B cell (primary cell): ENCODE data around the gene KMT2A. TPM values are rescaled to one million over a fixed set of nuclear protein-coding genes. Genes with fewer than 3 reads are reported as not detected.
A peak's percentile ranks its signal among the peaks of the same experiment; 100 is the strongest.

Experiments
- ATAC-seq: fragments of 200-7000 bp; cut with Tn5 transposase; one replicate; pipeline ENCODE4 v1.10.0; 2021; ENCODE audit warnings: low read depth, mild to moderate bottlenecking, moderate number of reproducible peaks, moderate library complexity
- CTCF ChIA-PET: fragments of 350-600 bp; sonication (Branson Sonifier 250); formaldehyde crosslinking; loops from one replicate; lab custom pipeline; 2021; ENCODE audit warnings: antibody characterized with exemption, inconsistent platforms; lab: Charles Lee
- POLR2A ChIA-PET: fragments of 350-600 bp; sonication (Branson Sonifier 250); formaldehyde crosslinking; loops from one replicate; lab custom pipeline; 2021; ENCODE audit warnings: antibody characterized with exemption; lab: Charles Lee
- DNase-seq: peaks from one replicate; pipeline ENCODE4 v3.0.0; 2013
- H2AFZ ChIP-seq: 2 replicates; pipeline ENCODE4 v1.6.1; 2012; ENCODE audit warnings: mild to moderate bottlenecking, low read depth, low read length; ENCODE audit not compliant: insufficient read depth, poor library complexity, severe bottlenecking
- H3K27ac ChIP-seq, 2 donors: 1 replicate in 1 of 2; 2 replicates in 1 of 2; pipeline ENCODE4 v1.5.1; 2012 to 2013; ENCODE audit warnings: low read length in 2 of 2, mild to moderate bottlenecking in 2 of 2, moderate library complexity in 1 of 2
- H3K27me3 ChIP-seq, 4 experiments: fragments of 200-600 bp in 1 of 4; sonication (generic) in 1 of 4; replicated peaks in 1 of 4; 1 replicate in 2 of 4; 2 replicates in 2 of 4; pipeline versions ENCODE4 v1.6.1 to v1.7.0; 2013 to 2016; ENCODE audit warnings: low read length in 3 of 4, mild to moderate bottlenecking in 2 of 4, mixed read lengths in 1 of 4, moderate library complexity in 1 of 4; ENCODE audit not compliant: insufficient read depth in 4 of 4, control insufficient read depth in 3 of 4; ENCODE audit errors: control extremely low read depth in 1 of 4
- H3K36me3 ChIP-seq, 2 experiments: replicated peaks in 1 of 2; 1 replicate in 1 of 2; 2 replicates in 1 of 2; pipeline versions ENCODE4 v1.6.1 to v1.7.1; 2013; ENCODE audit warnings: low read length in 1 of 2; ENCODE audit not compliant: insufficient read depth in 2 of 2, control insufficient read depth in 1 of 2; ENCODE audit errors: control extremely low read depth in 1 of 2, extremely low read depth in 1 of 2
- H3K4me1 ChIP-seq, 2 donors: fragments of 200-600 bp in 1 of 2; sonication (generic) in 1 of 2; 1 replicate in 1 of 2; 2 replicates in 1 of 2; pipeline versions ENCODE4 v1.5.1 to v1.6.1; 2013 to 2017; ENCODE audit warnings: low read length in 2 of 2; ENCODE audit not compliant: control insufficient read depth in 2 of 2, insufficient read depth in 2 of 2
- H3K4me2 ChIP-seq: replicated peaks from 2 replicates; pipeline ENCODE3; 2012; ENCODE audit warnings: mild to moderate bottlenecking, low read depth, low read length; ENCODE audit not compliant: poor library complexity, severe bottlenecking
- H3K4me3 ChIP-seq, 5 experiments: fragments of 200-600 bp in 1 of 5; sonication (generic) in 1 of 5; 1 replicate in 3 of 5; 2 replicates in 2 of 5; pipeline versions ENCODE4 v1.5.1 to v1.7.0; 2011 to 2016; ENCODE audit warnings: low read length in 4 of 5, mild to moderate bottlenecking in 4 of 5, low read depth in 2 of 5, control low read depth in 1 of 5, moderate library complexity in 1 of 5; ENCODE audit not compliant: insufficient read depth in 1 of 5; ENCODE audit errors: control extremely low read depth in 1 of 5, extremely low read depth in 1 of 5
- H3K79me2 ChIP-seq: fragments of 200-600 bp; sonication (generic); one replicate; pipeline ENCODE4 v1.6.0; 2016; ENCODE audit warnings: low read length; ENCODE audit not compliant: control insufficient read depth, insufficient read depth
- H3K9ac ChIP-seq: fragments of 200-600 bp; sonication (generic); 2 replicates; pipeline ENCODE4 v1.6.1; 2017; ENCODE audit warnings: mild to moderate bottlenecking, low read length, moderate library complexity
- H3K9me3 ChIP-seq, 3 donors: one replicate each; pipeline versions ENCODE4 v1.6.1 to v1.7.1; 2013; ENCODE audit warnings: low read length in 2 of 3; ENCODE audit not compliant: control insufficient read depth in 2 of 3, insufficient read depth in 1 of 3; ENCODE audit errors: control extremely low read depth in 1 of 3
- H4K20me1 ChIP-seq: 2 replicates; pipeline ENCODE4 v1.6.0; 2012; ENCODE audit warnings: mild to moderate bottlenecking, low read length; ENCODE audit not compliant: insufficient read depth, control insufficient read depth, poor library complexity, severe bottlenecking
- H3K27ac Mint-ChIP-seq: one replicate; pipeline ENCODE4 v1.8.0; 2021; ENCODE audit warnings: mixed read lengths
- H3K27me3 Mint-ChIP-seq: one replicate; pipeline ENCODE4 v1.8.0; 2021; ENCODE audit warnings: mixed read lengths
- H3K4me1 Mint-ChIP-seq: one replicate; pipeline ENCODE4 v1.8.0; 2021; ENCODE audit warnings: mixed read lengths
- H3K4me3 Mint-ChIP-seq: one replicate; pipeline ENCODE4 v1.8.0; 2021; ENCODE audit warnings: mixed read lengths
- H3K9me3 Mint-ChIP-seq: one replicate; pipeline ENCODE4 v1.8.0; 2022; ENCODE audit warnings: mixed read lengths; ENCODE audit not compliant: insufficient read depth
- CTCF ChIP-seq: fragments of 200-600 bp; IDR thresholded peaks from one replicate; pipeline ENCODE4 v1.8.0; 2022; ENCODE audit warnings: antibody characterized with exemption, mild to moderate bottlenecking
- EZH2 ChIP-seq: IDR thresholded peaks from 2 replicates; pipeline ENCODE4 v1.6.1; 2012; ENCODE audit warnings: borderline replicate concordance, low read depth, mild to moderate bottlenecking, moderate library complexity, low read length; ENCODE audit not compliant: insufficient read depth, poor library complexity, severe bottlenecking
- WGBS: methylation state at CpG from one replicate; pipeline ENCODE4 v1.1.5; 2013; ENCODE audit warnings: missing lambda C conversion rate; ENCODE audit not compliant: insufficient coverage; 5-methylcytosine and 5-hydroxymethylcytosine counted together
- intact Hi-C: fragments of 100-400 bp; cut with micrococcal nuclease; formaldehyde crosslinking; loops from one replicate; pipeline ENCODE4 v1.10.0; 2022
- polyA plus RNA-seq: library from polyadenylated mRNA; depleted of rRNA; stranded (reverse); fragments of >200 nt; gene quantifications from 2 replicates; pipeline ENCODE4 v1.2.3, GENCODE V29; 2012
- total RNA-seq, 2 donors: library from RNA; stranded (reverse); fragments of 120-200 nt in 1 of 2; gene quantifications; 1 replicate in 1 of 2; 2 replicates in 1 of 2; pipeline versions ENCODE4 v1.2.3 to v1.2.4, GENCODE V29; 2013 to 2022

The KMT2A gene
- total and polyA plus RNA-seq, 2 donors (not counting 1 experiment from before 2014, with no cell fraction given), result 32.1 to 175 TPM

- ChIA-PET POLR2A (interaction anchor here (0.6 to 2.5 kb wide), 6 partner anchors 9 to 495 kb away, joined by 3 to 28 read pairs (median 5); partner anchors contain the start of genes ARCN1, ATP5MG and TMEM25), CTCF (interaction anchor here (0.6 to 2.6 kb wide), 7 partner anchors 33 to 1651 kb away, joined by 3 to 12 read pairs (median 4); partner anchors contain the start of gene ATP5MG)
- peak overlapping the region; percentile 97 for H3K4me3 Mint-ChIP-seq
- Histone ChIP-seq H3K79me2 (peaks cover 31% of the 10 kb centered on the region), H3K4me2 (peak overlapping the region; percentile 95), H2AFZ (peak overlapping the region; percentile 94), H3K9me3 (no peaks in the 10 kb centered on the region), H3K36me3 (no peaks in the 10 kb centered on the region), H3K4me3 (peak overlapping the region; percentile 61 to 93 (median 84)), H3K27ac (peak overlapping the region in 1 of 2 donors; percentile 75), H4K20me1 (peaks cover 29% of the 10 kb centered on the region), H3K9ac (peak overlapping the region; percentile 77), H3K27me3 (no peaks in the 10 kb centered on the region), H3K4me1 (peaks cover 17 to 27% of the 10 kb centered on the region in 2 donors)
- no peak for TF ChIP-seq CTCF
- TF ChIP-seq EZH2, result no peak
- peaks cover 31% of the 10 kb centered on the region for H3K4me1 Mint-ChIP-seq
- no peaks in the 10 kb centered on the region for H3K9me3 Mint-ChIP-seq
- intact Hi-C loops, result loop anchor here (1.0 to 10.0 kb wide), 7 partner anchors 9 to 617 kb away; partner anchors contain the start of genes ARCN1, ATP5MG, DDX6 and MPZL3
- ATAC-seq (no peak), DNase-seq (peak; percentile 62)
- H3K27me3 Mint-ChIP-seq, result no peaks in the 10 kb centered on the region
- WGBS, result under 1% methylated on average over 31 of the region's 39 CpGs
- peak overlapping the region; percentile 99 for H3K27ac Mint-ChIP-seq
Measured at GRCh38 chr11:118434553-118435289, 1.6 kb upstream of the KMT2A start.
